IMR-90 (cell line): ENCODE data around the gene MCTP1. TPM values are rescaled to one million over a fixed set of nuclear protein-coding genes. Genes with fewer than 3 reads are reported as not detected.

Experiments
- ATAC-seq: fragments of 200-7000 bp; cut with Tn5 transposase; 2 replicates; pipeline ENCODE4 v1.9.1; 2020; ENCODE audit warnings: low read depth, mild to moderate bottlenecking, moderate library complexity
- BruUV-seq: library from RNA; stranded (reverse); fragments of 400-500 nt; replicated peaks from 2 replicates; lab custom pipeline; 2021; lab: Mats Ljungman, UMichigan
- CTCF ChIA-PET: fragments of 300-600 bp; formaldehyde crosslinking; extraction: SDS; loops from one replicate; lab custom pipeline; 2021; ENCODE audit warnings: antibody characterized with exemption; lab: Yijun Ruan, JAX
- POLR2A ChIA-PET: fragments of 300-600 bp; sonication (Branson Sonifier 250); formaldehyde crosslinking; loops from one replicate; lab custom pipeline; 2022; ENCODE audit warnings: antibody characterized with exemption; ENCODE audit not compliant: unreplicated experiment; lab: Charles Lee
- DNase-seq: peaks from one replicate; pipeline ENCODE4 v3.0.0; 2013
- H2AFZ ChIP-seq: replicated peaks from 2 replicates; pipeline ENCODE3; 2013; ENCODE audit warnings: low read length, mild to moderate bottlenecking; ENCODE audit not compliant: poor library complexity
- H2AK5ac ChIP-seq: 2 replicates; pipeline ENCODE4 v1.6.1; 2013; ENCODE audit warnings: low read depth, low read length, inconsistent platforms
- H2AK9ac ChIP-seq: replicated peaks from 2 replicates; pipeline ENCODE3; 2013; ENCODE audit warnings: mild to moderate bottlenecking, low read depth, low read length, moderate library complexity; ENCODE audit not compliant: poor library complexity
- H2BK120ac ChIP-seq: 2 replicates; pipeline ENCODE4 v1.6.1; 2013; ENCODE audit warnings: low read depth, low read length, inconsistent platforms
- H2BK15ac ChIP-seq: 3 replicates; pipeline ENCODE4 v1.6.1; 2013; ENCODE audit warnings: low read depth, low read length, inconsistent platforms
- H2BK20ac ChIP-seq: 2 replicates; pipeline ENCODE4 v1.6.1; 2013; ENCODE audit warnings: low read depth, mild to moderate bottlenecking, inconsistent platforms, low read length, moderate library complexity
- H2BK5ac ChIP-seq: 2 replicates; pipeline ENCODE4 v1.6.1; 2013; ENCODE audit warnings: mild to moderate bottlenecking, low read depth, low read length, inconsistent platforms; ENCODE audit not compliant: poor library complexity, severe bottlenecking
- H3K14ac ChIP-seq: replicated peaks from 2 replicates; pipeline ENCODE4 v1.6.1; 2013; ENCODE audit warnings: low read depth, low read length, inconsistent platforms
- H3K18ac ChIP-seq: 2 replicates; pipeline ENCODE4 v1.6.1; 2013; ENCODE audit warnings: low read depth, low read length, control low read depth
- H3K23ac ChIP-seq: 2 replicates; pipeline ENCODE4 v1.6.1; 2013; ENCODE audit warnings: low read depth, low read length, inconsistent platforms
- H3K27ac ChIP-seq: 2 replicates; pipeline ENCODE4 v1.5.1; 2013; ENCODE audit warnings: mild to moderate bottlenecking, control low read depth, low read length; ENCODE audit not compliant: insufficient read depth
- H3K27me3 ChIP-seq: 2 replicates; pipeline ENCODE4 v1.6.1; 2013; ENCODE audit warnings: low read length; ENCODE audit not compliant: control insufficient read depth, insufficient read depth
- H3K36me3 ChIP-seq: 2 replicates; pipeline ENCODE4 v1.6.1; 2013; ENCODE audit warnings: low read length, mixed read lengths; ENCODE audit not compliant: control insufficient read depth, insufficient read depth
- H3K4ac ChIP-seq: 2 replicates; pipeline ENCODE4 v1.6.1; 2013; ENCODE audit warnings: low read depth, low read length, inconsistent platforms
- H3K4me1 ChIP-seq: 2 replicates; pipeline ENCODE4 v1.6.1; 2013; ENCODE audit warnings: low read length, mixed read lengths; ENCODE audit not compliant: control insufficient read depth, insufficient read depth
- H3K4me2 ChIP-seq: 2 replicates; pipeline ENCODE4 v1.6.1; 2013; ENCODE audit warnings: low read depth, mild to moderate bottlenecking, control low read depth, low read length, moderate library complexity
- H3K4me3 ChIP-seq: 2 replicates; pipeline ENCODE4 v1.5.1; 2013; ENCODE audit warnings: low read depth, mild to moderate bottlenecking, control low read depth, low read length, moderate library complexity; ENCODE audit not compliant: insufficient read depth
- H3K56ac ChIP-seq: 2 replicates; pipeline ENCODE4 v1.6.1; 2013; ENCODE audit warnings: low read length, inconsistent platforms; ENCODE audit not compliant: insufficient read depth; ENCODE audit errors: extremely low read depth
- H3K79me1 ChIP-seq, 2 experiments: 2 replicates each; pipeline ENCODE4 v1.6.1; 2013; ENCODE audit warnings: low read length in 2 of 2, inconsistent platforms in 1 of 2, low read depth in 1 of 2
- H3K9ac ChIP-seq: 2 replicates; pipeline ENCODE4 v1.6.1; 2013; ENCODE audit warnings: low read depth, low read length, control low read depth
- H3K9me1 ChIP-seq: 2 replicates; pipeline ENCODE4 v1.6.1; 2013; ENCODE audit warnings: low read length, inconsistent platforms; ENCODE audit not compliant: insufficient read depth
- H3K9me3 ChIP-seq: 2 replicates; pipeline ENCODE4 v1.6.1; 2013; ENCODE audit warnings: low read length; ENCODE audit not compliant: control insufficient read depth, insufficient read depth
- H4K20me1 ChIP-seq: 2 replicates; pipeline ENCODE4 v1.6.1; 2013; ENCODE audit warnings: low read length, inconsistent platforms; ENCODE audit not compliant: insufficient read depth
- H4K5ac ChIP-seq: 2 replicates; pipeline ENCODE4 v1.6.1; 2013; ENCODE audit warnings: mild to moderate bottlenecking, low read depth, low read length, control low read depth
- H4K8ac ChIP-seq, 2 experiments: 2 replicates each; pipeline ENCODE4 v1.6.1; 2013; ENCODE audit warnings: low read depth in 2 of 2, low read length in 2 of 2, control low read depth in 1 of 2, inconsistent platforms in 1 of 2
- H4K91ac ChIP-seq: 2 replicates; pipeline ENCODE4 v1.6.1; 2013; ENCODE audit warnings: low read depth, low read length, inconsistent platforms; ENCODE audit not compliant: insufficient read depth
- CEBPB ChIP-seq: IDR thresholded peaks from 2 replicates; pipeline ENCODE4 v1.6.1; 2012; ENCODE audit warnings: low read depth, low read length, improper control_type of control experiment
- CHD1 ChIP-seq: IDR thresholded peaks from 2 replicates; pipeline ENCODE4 v1.6.1; 2012; ENCODE audit warnings: low read depth, low read length, improper control_type of control experiment
- FOS ChIP-seq: fragments of 150-350 bp; IDR thresholded peaks from 2 replicates; pipeline ENCODE4 v1.6.1; 2016; ENCODE audit warnings: low read depth, low read length
- WGBS, 2 experiments: methylation state at CpG; one replicate each; pipeline versions ENCODE4 v1.1.5 to v1.1.7; 2013; ENCODE audit warnings: missing lambda C conversion rate in 2 of 2; ENCODE audit not compliant: insufficient read length in 1 of 2; ENCODE audit errors: extremely low coverage in 2 of 2; 5-methylcytosine and 5-hydroxymethylcytosine counted together
- dilution Hi-C: fragments of 300-500 bp; cut with HindIII; formaldehyde crosslinking; loops from one replicate; pipeline ENCODE4 v1.14.3; 2018; ENCODE audit warnings: low sequenced_read_pairs; ENCODE audit not compliant: unreplicated experiment
- in situ Hi-C: fragments of 300-500 bp; cut with MboI; formaldehyde crosslinking; loops from 3 replicates; pipeline ENCODE4 v1.14.3; 2019; ENCODE audit warnings: low sequenced_read_pairs, inconsistent platforms, mixed read lengths
- intact Hi-C: fragments of 100-400 bp; cut with micrococcal nuclease; formaldehyde crosslinking; loops from 2 replicates; pipeline ENCODE4 v1.10.0; 2022
- polyA plus RNA-seq, 3 experiments: library from polyadenylated mRNA; depleted of rRNA; stranded (reverse); fragments of >200 nt; gene quantifications; 2 replicates each; pipeline ENCODE4 v1.2.3, GENCODE V29; 2012; ENCODE audit warnings: low replicate concordance in 1 of 3
- total RNA-seq: library from RNA; depleted of rRNA; stranded (reverse); fragments of >200 nt; gene quantifications from 2 replicates; pipeline ENCODE4 v1.2.3, GENCODE V29; 2012

The MCTP1 gene
- total and polyA plus RNA-seq, 2 of the 4 experiments (the other 2 are of a cell fraction) = 0.21 TPM; not detected in 1

DNA sequence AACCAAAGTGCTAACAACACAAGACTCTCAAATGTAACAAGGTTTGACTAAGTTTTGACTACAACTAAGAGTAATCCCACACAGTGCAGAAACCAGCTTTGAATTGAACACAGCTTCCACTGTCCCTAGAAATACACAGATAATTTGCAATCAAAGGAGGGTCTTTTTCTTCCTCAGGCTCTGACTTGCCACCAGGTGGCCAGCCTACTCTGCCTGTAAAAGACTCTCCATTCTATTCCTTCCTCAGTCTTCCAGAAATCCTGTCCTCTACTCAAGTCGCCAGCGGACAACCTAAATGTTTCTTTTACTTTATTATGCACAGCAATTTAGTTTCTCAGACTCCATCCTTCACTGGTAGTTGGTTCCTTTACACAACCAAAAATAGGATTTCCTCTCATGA is 32.2 kb upstream of the MCTP1 start:
- dilution Hi-C loops = no loop called here
- DNase-seq = no peak
- no CpG with 5 or more reads among the region's 2 CpGs for WGBS, 2 experiments

More for the DNA sequence above, 32.2 kb upstream of the MCTP1 start:
- Histone ChIP-seq H3K4me3 (no peak overlapping the region), H3K56ac (no peak overlapping the region), H3K4me2 (no peak overlapping the region), H3K18ac (no peak overlapping the region), H3K4ac (no peak overlapping the region), H3K9me1 (no peaks in the 10 kb centered on the region), H3K4me1 (no peaks in the 10 kb centered on the region), H3K9ac (no peak overlapping the region), H3K23ac (no peak overlapping the region), H3K79me1 (no peaks in the 10 kb centered on the region), H4K8ac (no peak overlapping the region), H2BK120ac (no peak overlapping the region), H3K14ac (no peak overlapping the region), H4K20me1 (no peaks in the 10 kb centered on the region), H3K27me3 (no peaks in the 10 kb centered on the region), H4K5ac (no peak overlapping the region), H2AK9ac (no peak overlapping the region), H2AFZ (no peak overlapping the region), H2BK5ac (no peak overlapping the region), H3K9me3 (no peaks in the 10 kb centered on the region), H2AK5ac (no peak overlapping the region), H3K36me3 (no peaks in the 10 kb centered on the region), H2BK15ac (no peak overlapping the region), H4K91ac (no peak overlapping the region), H2BK20ac (no peak overlapping the region), H3K27ac (no peak overlapping the region)
- intact Hi-C loops = no loop called here
- TF ChIP-seq FOS = no peak
- no peak for TF ChIP-seq CHD1
- no peak for TF ChIP-seq CEBPB
- ChIA-PET CTCF (interaction anchor here (0.6 kb wide), 1 partner anchor 11 kb away, joined by 3 read pairs; no protein-coding TSS in a partner anchor), POLR2A (no interaction called here)
- in situ Hi-C loops = no loop called here
- ATAC-seq = no peak
- BruUV-seq = no TSS peak
